MM.1S (cell line): ENCODE data around the gene PTGR3.

Experiments used
- DNase-seq: peaks from one replicate; pipeline ENCODE4 v3.0.0-alpha.2; 2015
- H2AFZ ChIP-seq: fragments of 300-600 bp; sonication (generic); 2 replicates; pipeline ENCODE4 v1.6.0; 2016; ENCODE audit warnings: antibody characterized with exemption, low read length
- H3F3A ChIP-seq: fragments of 300-600 bp; sonication (generic); 2 replicates; pipeline ENCODE4 v1.6.1; 2016; ENCODE audit warnings: mild to moderate bottlenecking, antibody characterized with exemption, low read length, moderate library complexity, mixed read lengths; ENCODE audit not compliant: insufficient read depth
- H3K27ac ChIP-seq: fragments of 300-600 bp; sonication (generic); 2 replicates; pipeline ENCODE4 v1.5.1; 2016; ENCODE audit warnings: mild to moderate bottlenecking, low read length
- H3K27me3 ChIP-seq: fragments of 300-600 bp; sonication (generic); replicated peaks from 2 replicates; pipeline ENCODE4 v1.6.0; 2016; ENCODE audit warnings: low read length; ENCODE audit not compliant: insufficient read depth
- H3K36me3 ChIP-seq: fragments of 300-600 bp; sonication (generic); replicated peaks from 2 replicates; pipeline ENCODE4 v1.6.1; 2016; ENCODE audit warnings: mild to moderate bottlenecking, low read length, mixed read lengths; ENCODE audit not compliant: insufficient read depth
- H3K4me1 ChIP-seq: fragments of 300-600 bp; sonication (generic); 2 replicates; pipeline ENCODE4 v1.6.1; 2016; ENCODE audit warnings: low read length, mixed read lengths
- H3K4me2 ChIP-seq: fragments of 300-600 bp; sonication (generic); 2 replicates; pipeline ENCODE4 v1.6.0; 2016; ENCODE audit warnings: low read depth, low read length
- H3K4me3 ChIP-seq: fragments of 300-600 bp; sonication (generic); 2 replicates; pipeline ENCODE4 v1.5.1; 2016; ENCODE audit warnings: low read length, mixed read lengths
- H3K79me2 ChIP-seq: fragments of 300-600 bp; sonication (generic); 2 replicates; pipeline ENCODE4 v1.6.1; 2016; ENCODE audit warnings: mixed run types, low read length, mixed read lengths
- H3K9ac ChIP-seq: fragments of 300-600 bp; sonication (generic); 2 replicates; pipeline ENCODE4 v1.6.1; 2016; ENCODE audit warnings: low read length, mixed read lengths
- H3K9me2 ChIP-seq: fragments of 300-600 bp; sonication (generic); replicated peaks from 2 replicates; pipeline ENCODE4 v1.6.1; 2016; ENCODE audit warnings: mild to moderate bottlenecking, low read length, mixed read lengths; ENCODE audit not compliant: insufficient read depth
- H3K9me3 ChIP-seq: fragments of 300-600 bp; sonication (generic); replicated peaks from 2 replicates; pipeline ENCODE4 v1.6.1; 2016; ENCODE audit warnings: mild to moderate bottlenecking, low read length, mixed read lengths; ENCODE audit not compliant: insufficient read depth
- H4K20me1 ChIP-seq: fragments of 300-600 bp; sonication (generic); 2 replicates; pipeline ENCODE4 v1.6.1; 2016; ENCODE audit warnings: mild to moderate bottlenecking, low read length, moderate library complexity, mixed read lengths; ENCODE audit not compliant: insufficient read depth
- CTCF ChIP-seq: fragments of 300-600 bp; sonication (generic); IDR thresholded peaks from 2 replicates; pipeline ENCODE4 v1.5.1; 2016; ENCODE audit warnings: antibody characterized with exemption, low read length, mixed read lengths
- EZH2 ChIP-seq: fragments of 300-600 bp; sonication (generic); optimal IDR thresholded peaks from 2 replicates; pipeline ENCODE3; 2017; ENCODE audit warnings: low read depth, mild to moderate bottlenecking, antibody characterized with exemption, low read length, mixed read lengths
- EZH2phosphoT487 ChIP-seq: fragments of 300-600 bp; sonication (generic); IDR thresholded peaks from 2 replicates; pipeline ENCODE4 v1.6.1; 2018; ENCODE audit warnings: antibody characterized with exemption, low read length

The PTGR3 gene

GRCh38 chr18:75249672-75250470, 40.9 kb upstream of the PTGR3 start:
- Histone ChIP-seq H3K4me2 (no peak overlapping the region), H3K4me3 (no peak overlapping the region), H3K36me3 (no peaks in the 10 kb centered on the region), H3K79me2 (peaks cover 40% of the 10 kb centered on the region), H3K27ac (no peak overlapping the region), H2AFZ (no peak overlapping the region), H3K9ac (no peak overlapping the region), H3K9me3 (no peaks in the 10 kb centered on the region), H3F3A (no peaks in the 10 kb centered on the region), H3K27me3 (no peaks in the 10 kb centered on the region), H3K9me2 (no peaks in the 10 kb centered on the region), H3K4me1 (no peaks in the 10 kb centered on the region), H4K20me1 (no peaks in the 10 kb centered on the region)
- TF ChIP-seq EZH2 (no peak), CTCF (no peak), EZH2phosphoT487 (no peak)
- no peak for DNase-seq

GRCh38 chr18:75249175-75249518, 40.2 kb upstream of the PTGR3 start:
- TF ChIP-seq EZH2 (no peak), EZH2phosphoT487 (no peak), CTCF (no peak)
- Histone ChIP-seq H3K9me2 (no peaks in the 10 kb centered on the region), H3K4me2 (no peak overlapping the region), H3F3A (no peaks in the 10 kb centered on the region), H3K36me3 (no peaks in the 10 kb centered on the region), H3K4me3 (no peak overlapping the region), H3K27me3 (no peaks in the 10 kb centered on the region), H4K20me1 (no peaks in the 10 kb centered on the region), H3K27ac (no peak overlapping the region), H3K4me1 (no peaks in the 10 kb centered on the region), H3K9ac (no peak overlapping the region), H3K79me2 (peaks cover 41% of the 10 kb centered on the region), H3K9me3 (no peaks in the 10 kb centered on the region), H2AFZ (no peak overlapping the region)
- no peak for DNase-seq

GRCh38 chr18:75248426-75249174, 39.7 kb upstream of the PTGR3 start:
- no peak for DNase-seq
- Histone ChIP-seq H3K27ac (no peak overlapping the region), H3K4me3 (no peak overlapping the region), H3F3A (no peaks in the 10 kb centered on the region), H3K36me3 (no peaks in the 10 kb centered on the region), H3K4me1 (no peaks in the 10 kb centered on the region), H3K27me3 (no peaks in the 10 kb centered on the region), H3K9me2 (no peaks in the 10 kb centered on the region), H4K20me1 (no peaks in the 10 kb centered on the region), H3K9ac (no peak overlapping the region), H3K79me2 (peaks cover 36% of the 10 kb centered on the region), H2AFZ (no peak overlapping the region), H3K9me3 (no peaks in the 10 kb centered on the region), H3K4me2 (no peak overlapping the region)
- no peak for TF ChIP-seq EZH2
- TF ChIP-seq CTCF = no peak
- TF ChIP-seq EZH2phosphoT487 = no peak
